Measurements from ENCODE around the gene OVCA2. TPM values are rescaled to one million over a fixed set of nuclear protein-coding genes. Genes with fewer than 3 reads are reported as not detected.

OVCA2 gene
- polyA plus RNA-seq, 1 donor: 10.1 TPM

- DNase-seq: peak; percentile 72
Measured at GRCh38 chr17:2084766-2085647, 43.2 kb downstream of the OVCA2 start.

GRCh38 chr17:2085648-2085949, 43.8 kb downstream of the OVCA2 start:
- no peak for DNase-seq

GRCh38 chr17:2086306-2086705, 44.5 kb downstream of the OVCA2 start:
- DNase-seq: no peak

GRCh38 chr17:2087597-2088211, 45.9 kb downstream of the OVCA2 start:
- DNase-seq: no peak

GRCh38 chr17:2089021-2089422, 47.2 kb downstream of the OVCA2 start:
- no peak for DNase-seq

- no peak for DNase-seq
Measured at GRCh38 chr17:2090210-2090641, 48.4 kb downstream of the OVCA2 start.

GRCh38 chr17:2090804-2091534, 49.1 kb downstream of the OVCA2 start:
- peak; percentile 75 for DNase-seq

- no peak for DNase-seq
Measured at GRCh38 chr17:2092253-2092652, 50.4 kb downstream of the OVCA2 start.

Other genes with a start within 250 kb of the OVCA2 start
- gene SMYD4, start 212.1 kb upstream of the OVCA2 start, polyA plus RNA-seq (ENCODE audit: insufficient read length): 22.3 TPM
- gene RPA1, start 212.0 kb upstream of the OVCA2 start, polyA plus RNA-seq (ENCODE audit: insufficient read length): 127 TPM
- gene RTN4RL1, start 16.7 kb upstream of the OVCA2 start, polyA plus RNA-seq (ENCODE audit: insufficient read length): 1.00 TPM
- 46.5 TPM for gene DPH1, start 11.9 kb upstream of the OVCA2 start, polyA plus RNA-seq (ENCODE audit: insufficient read length)
- gene HIC1, start 13.1 kb downstream of the OVCA2 start, polyA plus RNA-seq (ENCODE audit: insufficient read length): 13.2 TPM

Data from left kidney (tissue), 2 donors.